LNCAP (cell line): ENCODE measurements around the gene PRCP.

Source experiments
- CTCF ChIP-seq: fragments of 450-650 bp; IDR thresholded peaks from 2 replicates; pipeline ENCODE4 v1.5.1; 2017; ENCODE audit warnings: mild to moderate bottlenecking

PRCP gene

GRCh38 chr11:82909015-82909640 is 8.9 kb upstream of the PRCP start:
- no peak for TF ChIP-seq CTCF

- TF ChIP-seq CTCF, result no peak
Measured at GRCh38 chr11:82908311-82908710, 8.1 kb upstream of the PRCP start.

GRCh38 chr11:82907371-82907770 is 7.1 kb upstream of the PRCP start:
- no peak for TF ChIP-seq CTCF

GRCh38 chr11:82906931-82907330 is 6.7 kb upstream of the PRCP start:
- TF ChIP-seq CTCF, result no peak

- peak; percentile 47 for TF ChIP-seq CTCF
Measured at GRCh38 chr11:82906236-82906635, 6.0 kb upstream of the PRCP start.

GRCh38 chr11:82903843-82904586 is 3.8 kb upstream of the PRCP start:
- no peak for TF ChIP-seq CTCF

GRCh38 chr11:82902880-82903279 is 2.6 kb upstream of the PRCP start:
- TF ChIP-seq CTCF, result no peak
